Activated B cell treated with CpG ODN at 0.5 μM for 24 hours (primary cell): ENCODE results near the gene ATP11A. TPM values are rescaled to one million over a fixed set of nuclear protein-coding genes. Genes with fewer than 3 reads are reported as not detected.

Source experiments
- ATAC-seq: fragments of 200-7000 bp; cut with Tn5 transposase; one replicate; pipeline ENCODE4 v1.10.0; 2021; ENCODE audit warnings: low read depth, mild to moderate bottlenecking, moderate library complexity
- CTCF ChIA-PET: fragments of 350-600 bp; sonication (Branson Sonifier 250); formaldehyde crosslinking; loops from one replicate; lab custom pipeline; 2021; ENCODE audit warnings: antibody characterized with exemption; lab: Charles Lee
- POLR2A ChIA-PET: fragments of 350-600 bp; sonication (Branson Sonifier 250); formaldehyde crosslinking; loops from one replicate; lab custom pipeline; 2021; ENCODE audit warnings: antibody characterized with exemption; lab: Charles Lee
- DNase-seq: peaks from one replicate; pipeline ENCODE4 v3.0.0; 2022
- H3K27ac Mint-ChIP-seq: one replicate; pipeline ENCODE4 v1.8.0; 2020; ENCODE audit warnings: mixed read lengths
- H3K27me3 Mint-ChIP-seq: one replicate; pipeline ENCODE4 v1.8.0; 2021; ENCODE audit warnings: mixed read lengths
- H3K36me3 Mint-ChIP-seq: one replicate; pipeline ENCODE4 v1.8.0; 2021; ENCODE audit warnings: low read depth, mixed read lengths
- H3K4me1 Mint-ChIP-seq: one replicate; pipeline ENCODE4 v1.8.0; 2021; ENCODE audit warnings: mixed read lengths
- H3K4me3 Mint-ChIP-seq: one replicate; pipeline ENCODE4 v1.8.0; 2020; ENCODE audit warnings: mild to moderate bottlenecking, mixed read lengths
- H3K9me3 Mint-ChIP-seq: one replicate; pipeline ENCODE4 v1.8.0; 2020; ENCODE audit warnings: mixed read lengths
- intact Hi-C: fragments of 100-400 bp; cut with micrococcal nuclease; formaldehyde crosslinking; loops from one replicate; pipeline ENCODE4 v1.15.1; 2024
- total RNA-seq: library from RNA; stranded (reverse); gene quantifications from 2 replicates; pipeline ENCODE4 v1.2.3, GENCODE V29; 2022
- TF ChIP-seq, protein P1 (sequence below): fragments of 200-600 bp; IDR thresholded peaks from one replicate; pipeline ENCODE4 v1.8.0; 2022; ENCODE audit warnings: antibody characterized with exemption, mild to moderate bottlenecking

Gene ATP11A
- total RNA-seq, 1 donor from 2014 or later = 49.6 TPM

GRCh38 chr13:112731667-112732616 is 42.1 kb downstream of the ATP11A start:
- no peak for DNase-seq
- intact Hi-C loops = no loop called here
- CTCF ChIA-PET = no interaction called here
- POLR2A ChIA-PET = no interaction called here
- H3K9me3 Mint-ChIP-seq = no peaks in the 10 kb centered on the region
- no peaks in the 10 kb centered on the region for H3K36me3 Mint-ChIP-seq
- no peak overlapping the region for H3K4me3 Mint-ChIP-seq
- H3K27ac Mint-ChIP-seq = no peak overlapping the region
- TF ChIP-seq, protein P1, sequence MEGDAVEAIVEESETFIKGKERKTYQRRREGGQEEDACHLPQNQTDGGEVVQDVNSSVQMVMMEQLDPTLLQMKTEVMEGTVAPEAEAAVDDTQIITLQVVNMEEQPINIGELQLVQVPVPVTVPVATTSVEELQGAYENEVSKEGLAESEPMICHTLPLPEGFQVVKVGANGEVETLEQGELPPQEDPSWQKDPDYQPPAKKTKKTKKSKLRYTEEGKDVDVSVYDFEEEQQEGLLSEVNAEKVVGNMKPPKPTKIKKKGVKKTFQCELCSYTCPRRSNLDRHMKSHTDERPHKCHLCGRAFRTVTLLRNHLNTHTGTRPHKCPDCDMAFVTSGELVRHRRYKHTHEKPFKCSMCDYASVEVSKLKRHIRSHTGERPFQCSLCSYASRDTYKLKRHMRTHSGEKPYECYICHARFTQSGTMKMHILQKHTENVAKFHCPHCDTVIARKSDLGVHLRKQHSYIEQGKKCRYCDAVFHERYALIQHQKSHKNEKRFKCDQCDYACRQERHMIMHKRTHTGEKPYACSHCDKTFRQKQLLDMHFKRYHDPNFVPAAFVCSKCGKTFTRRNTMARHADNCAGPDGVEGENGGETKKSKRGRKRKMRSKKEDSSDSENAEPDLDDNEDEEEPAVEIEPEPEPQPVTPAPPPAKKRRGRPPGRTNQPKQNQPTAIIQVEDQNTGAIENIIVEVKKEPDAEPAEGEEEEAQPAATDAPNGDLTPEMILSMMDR = no peak
- H3K4me1 Mint-ChIP-seq = no peaks in the 10 kb centered on the region
- no peaks in the 10 kb centered on the region for H3K27me3 Mint-ChIP-seq
- no peak for ATAC-seq

GRCh38 chr13:112732679-112733078 is 42.8 kb downstream of the ATP11A start:
- TF ChIP-seq, protein P1 = no peak
- Mint-ChIP-seq H3K4me3 (no peak overlapping the region), H3K27me3 (no peaks in the 10 kb centered on the region), H3K4me1 (no peaks in the 10 kb centered on the region), H3K36me3 (no peaks in the 10 kb centered on the region), H3K27ac (no peak overlapping the region), H3K9me3 (no peaks in the 10 kb centered on the region)
- ChIA-PET CTCF (no interaction called here), POLR2A (no interaction called here)
- intact Hi-C loops = no loop called here
- DNase-seq (no peak), ATAC-seq (no peak)

- TF ChIP-seq, protein P1 = no peak
- ATAC-seq = no peak
- intact Hi-C loops = no loop called here
- ChIA-PET POLR2A (no interaction called here), CTCF (no interaction called here)
- no peaks in the 10 kb centered on the region for H3K9me3 Mint-ChIP-seq
- H3K27ac Mint-ChIP-seq = no peak overlapping the region
- no peak for DNase-seq
- no peaks in the 10 kb centered on the region for H3K36me3 Mint-ChIP-seq
- H3K4me3 Mint-ChIP-seq = no peak overlapping the region
- H3K4me1 Mint-ChIP-seq = no peaks in the 10 kb centered on the region
- H3K27me3 Mint-ChIP-seq = no peaks in the 10 kb centered on the region
Observed at GRCh38 chr13:112733112-112733511, 43.3 kb downstream of the ATP11A start.

DNA sequence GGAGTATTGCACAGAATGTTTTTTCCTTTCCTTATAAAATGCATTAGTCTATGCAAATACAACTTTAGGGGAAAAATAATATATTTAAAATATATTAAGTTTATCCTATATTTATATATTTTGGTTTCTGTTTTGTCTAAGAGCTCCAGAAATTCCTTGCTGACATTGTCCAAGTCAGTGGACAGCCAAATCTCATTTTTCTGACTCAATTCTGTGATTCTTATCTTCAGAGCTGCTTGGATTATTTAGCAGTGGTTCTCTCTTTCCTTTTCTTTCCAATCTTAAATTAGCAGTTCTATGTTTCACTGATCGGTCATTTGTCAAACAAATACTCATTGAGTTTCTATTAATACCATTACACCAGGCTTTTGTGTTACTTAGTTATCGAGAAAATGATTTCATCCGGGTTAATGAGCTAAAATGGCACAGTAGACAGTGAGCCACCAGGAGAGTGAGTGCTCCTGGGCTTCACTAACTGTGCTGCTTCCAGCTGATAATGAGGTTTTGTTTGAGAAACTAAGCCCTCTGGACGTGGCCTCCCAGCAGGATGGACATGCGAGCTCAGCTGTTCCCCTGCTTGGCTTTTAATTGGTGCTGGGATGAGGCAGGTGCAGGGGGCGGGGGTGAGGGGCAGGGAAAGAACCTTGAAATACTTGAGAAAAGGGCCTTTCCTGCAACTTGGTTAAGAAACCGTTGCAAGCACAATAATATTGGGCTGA is 44.0 kb downstream of the ATP11A start:
- H3K4me3 Mint-ChIP-seq = no peak overlapping the region
- DNase-seq (no peak), ATAC-seq (no peak)
- no peaks in the 10 kb centered on the region for H3K9me3 Mint-ChIP-seq
- no peaks in the 10 kb centered on the region for H3K36me3 Mint-ChIP-seq
- TF ChIP-seq, protein P1 = no peak
- no peaks in the 10 kb centered on the region for H3K4me1 Mint-ChIP-seq
- CTCF ChIA-PET = no interaction called here
- no peaks in the 10 kb centered on the region for H3K27me3 Mint-ChIP-seq
- no peak overlapping the region for H3K27ac Mint-ChIP-seq
- POLR2A ChIA-PET = interaction anchor here (0.6 kb wide), 1 partner anchor 49 kb away, joined by 3 read pairs; no protein-coding TSS in a partner anchor
- intact Hi-C loops = no loop called here
